Measurements from ENCODE around the gene FHIT. TPM values are rescaled to one million over a fixed set of nuclear protein-coding genes. Genes with fewer than 3 reads are reported as not detected.

The FHIT gene
- total RNA-seq, 1 donor from 2014 or later = 11.7 TPM

- no peaks in the 10 kb centered on the region for H3K36me3 Mint-ChIP-seq
- peaks cover 17% of the 10 kb centered on the region for H3K4me1 Mint-ChIP-seq (ENCODE audit: unreplicated experiment)
- DNase-seq (ENCODE audit: extremely low spot score, unreplicated experiment) = no peak
- TF ChIP-seq CTCF (conservative IDR thresholded peaks at IDR 0.05) = no peak
- no peak overlapping the region for H3K4me3 Mint-ChIP-seq
- peaks cover 7% of the 10 kb centered on the region for H3K9me3 Mint-ChIP-seq
- peaks cover 9% of the 10 kb centered on the region for H3K27me3 Mint-ChIP-seq
- no peak overlapping the region for H3K27ac Mint-ChIP-seq
Observed at GRCh38 chr3:59854061-59854709, 1397.1 kb downstream of the FHIT start.

GRCh38 chr3:59850417-59850816 lies 1400.8 kb downstream of the FHIT start:
- Mint-ChIP-seq H3K27ac (no peak overlapping the region), H3K4me1 (ENCODE audit: unreplicated experiment) (peaks cover 6% of the 10 kb centered on the region), H3K27me3 (peaks cover 2% of the 10 kb centered on the region), H3K9me3 (peaks cover 12% of the 10 kb centered on the region), H3K36me3 (no peaks in the 10 kb centered on the region), H3K4me3 (no peak overlapping the region)
- TF ChIP-seq CTCF (conservative IDR thresholded peaks at IDR 0.05) = no peak
- DNase-seq (ENCODE audit: extremely low spot score, unreplicated experiment) = no peak

GRCh38 chr3:59845386-59845785 lies 1405.9 kb downstream of the FHIT start:
- DNase-seq (ENCODE audit: extremely low spot score, unreplicated experiment) = no peak
- H3K4me3 Mint-ChIP-seq = no peak overlapping the region
- peaks cover 6% of the 10 kb centered on the region for H3K9me3 Mint-ChIP-seq
- H3K27me3 Mint-ChIP-seq = no peaks in the 10 kb centered on the region
- H3K36me3 Mint-ChIP-seq = no peaks in the 10 kb centered on the region
- no peaks in the 10 kb centered on the region for H3K4me1 Mint-ChIP-seq (ENCODE audit: unreplicated experiment)
- no peak overlapping the region for H3K27ac Mint-ChIP-seq
- TF ChIP-seq CTCF (conservative IDR thresholded peaks at IDR 0.05) = no peak

GRCh38 chr3:59843821-59844220 lies 1407.4 kb downstream of the FHIT start:
- Mint-ChIP-seq H3K9me3 (peaks cover 6% of the 10 kb centered on the region), H3K36me3 (no peaks in the 10 kb centered on the region), H3K27ac (no peak overlapping the region), H3K4me3 (no peak overlapping the region), H3K27me3 (no peaks in the 10 kb centered on the region), H3K4me1 (ENCODE audit: unreplicated experiment) (no peaks in the 10 kb centered on the region)
- no peak for DNase-seq (ENCODE audit: extremely low spot score, unreplicated experiment)
- TF ChIP-seq CTCF (conservative IDR thresholded peaks at IDR 0.05) = no peak

GRCh38 chr3:59839810-59840515 lies 1411.3 kb downstream of the FHIT start:
- no peak overlapping the region for H3K4me3 Mint-ChIP-seq
- no peak overlapping the region for H3K27ac Mint-ChIP-seq
- no peaks in the 10 kb centered on the region for H3K36me3 Mint-ChIP-seq
- H3K27me3 Mint-ChIP-seq = peaks cover 7% of the 10 kb centered on the region
- no peaks in the 10 kb centered on the region for H3K4me1 Mint-ChIP-seq (ENCODE audit: unreplicated experiment)
- no peak for TF ChIP-seq CTCF (conservative IDR thresholded peaks at IDR 0.05)
- no peak for DNase-seq (ENCODE audit: extremely low spot score, unreplicated experiment)
- H3K9me3 Mint-ChIP-seq = no peaks in the 10 kb centered on the region
